Psoas muscle (tissue), 8 donors: ENCODE results near the gene STK17B. TPM values are rescaled to one million over a fixed set of nuclear protein-coding genes. Genes with fewer than 3 reads are reported as not detected.

Experiments
- ATAC-seq, 4 donors: fragments of 200-7000 bp; cut with Tn5 transposase; one replicate each; pipeline ENCODE4 v1.9.1; 2020; ENCODE audit warnings: moderate library complexity in 3 of 4, mild to moderate bottlenecking in 2 of 4
- DNase-seq, 2 donors: peaks; one replicate each; pipeline ENCODE4 v3.0.0-alpha.2; 2020
- H3K27ac ChIP-seq: fragments of 200-600 bp; one replicate; pipeline ENCODE4 v1.8.0; 2022
- H3K27me3 ChIP-seq, 3 donors: fragments of 200-600 bp in 1 of 3; one replicate each; pipeline versions ENCODE4 v1.6.1 to v1.8.0; 2013 to 2022; ENCODE audit warnings: low read length in 2 of 3, mild to moderate bottlenecking in 2 of 3, moderate library complexity in 1 of 3; ENCODE audit not compliant: insufficient read depth in 3 of 3
- H3K36me3 ChIP-seq, 2 donors: fragments of 200-600 bp in 1 of 2; one replicate each; pipeline versions ENCODE4 v1.6.1 to v1.8.0; 2013 to 2022; ENCODE audit warnings: low read depth in 1 of 2, mild to moderate bottlenecking in 1 of 2, moderate library complexity in 1 of 2; ENCODE audit not compliant: insufficient read depth in 1 of 2
- H3K4me1 ChIP-seq: fragments of 200-600 bp; one replicate; pipeline ENCODE4 v1.8.0; 2022
- H3K4me3 ChIP-seq: fragments of 200-600 bp; one replicate; pipeline ENCODE4 v1.8.0; 2022; ENCODE audit warnings: mild to moderate bottlenecking
- H3K9me3 ChIP-seq: fragments of 200-600 bp; one replicate; pipeline ENCODE4 v1.8.0; 2022
- WGBS, 3 donors: extraction: QIAGEN DNeasy Blood & Tissue Kit; methylation state at CpG; one replicate each; pipeline versions ENCODE4 v1.1.6 to v1.1.7; 2013; 5-methylcytosine and 5-hydroxymethylcytosine counted together
- intact Hi-C, 2 donors: fragments of 100-400 bp; cut with DNase I; formaldehyde crosslinking; loops; one replicate each; pipeline versions ENCODE4 v1.11.0 to v1.14.2; 2022
- polyA plus RNA-seq, 3 donors: library from polyadenylated mRNA; stranded (reverse); fragments of 200-250 nt; gene quantifications; one replicate each; pipeline ENCODE4 v1.2.3, GENCODE V29; 2013
- total RNA-seq, 4 donors: library from RNA; stranded (reverse); fragmentation: NEBNext Ultra II Directional in 2 of 4; extraction: Animal tissue kit (Norgen Biotek cat#: 25700) in 2 of 4; gene quantifications; one replicate each; pipeline versions ENCODE4 v1.2.1 to v1.2.4, GENCODE V29; 2021 to 2023
- TF ChIP-seq, protein P1 (sequence below): fragments of 200-600 bp; IDR thresholded peaks from one replicate; pipeline ENCODE4 v1.8.0; 2022; ENCODE audit warnings: antibody characterized with exemption
- donor health status: healthy with polysubstance abuse.
- donor health status: DM: no; HTN: no; CAD: no; lungs with moderate emphysema.
- donor health status: Bipolar disorder and iron deficiency.
- donor health status: healthy.
- donor health status: DM: yes; HTN: yes; CAD: no.
- donor health status: DM: no; HTN: no; CAD: no.
- donor health status: DM: no; HTN: no; CAD: no.
- donor health status: DM: yes; HTN: yes; CAD: no.

STK17B gene
- total and polyA plus RNA-seq, 7 donors = 1.3 to 5.3 (median 3.1) TPM

DNA sequence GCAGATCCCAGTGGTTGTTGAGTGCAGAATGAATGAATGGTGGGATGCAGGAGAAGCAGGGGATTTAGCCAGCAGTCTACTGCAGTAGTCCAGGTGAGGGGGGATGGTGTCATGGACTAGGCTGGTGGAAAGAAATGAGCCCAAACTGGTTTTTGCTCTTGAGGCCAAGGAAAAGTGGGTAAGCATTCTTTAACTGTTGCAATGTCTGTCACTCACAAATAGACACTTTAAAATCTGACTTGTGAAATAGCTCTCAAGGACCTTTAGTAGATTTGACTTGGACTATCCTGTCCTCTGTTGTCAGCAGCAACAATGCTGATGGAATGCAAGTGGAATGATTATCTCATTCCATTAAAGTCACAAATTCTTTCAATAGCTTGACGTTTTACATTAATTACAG, 37.5 kb upstream of the STK17B start:
- Histone ChIP-seq H3K27ac (no peak overlapping the region), H3K4me1 (peaks cover 5% of the 10 kb centered on the region), H3K36me3 (no peaks in the 10 kb centered on the region), H3K9me3 (no peaks in the 10 kb centered on the region), H3K27me3 (no peaks in the 10 kb centered on the region), H3K4me3 (no peak overlapping the region)
- ATAC-seq (no peak), DNase-seq (no peak)
- 61 to 80% (median 68%) methylated on average over 1 of the region's 1 CpG for WGBS, 3 donors
- intact Hi-C loops = no loop called here
- TF ChIP-seq, protein P1, sequence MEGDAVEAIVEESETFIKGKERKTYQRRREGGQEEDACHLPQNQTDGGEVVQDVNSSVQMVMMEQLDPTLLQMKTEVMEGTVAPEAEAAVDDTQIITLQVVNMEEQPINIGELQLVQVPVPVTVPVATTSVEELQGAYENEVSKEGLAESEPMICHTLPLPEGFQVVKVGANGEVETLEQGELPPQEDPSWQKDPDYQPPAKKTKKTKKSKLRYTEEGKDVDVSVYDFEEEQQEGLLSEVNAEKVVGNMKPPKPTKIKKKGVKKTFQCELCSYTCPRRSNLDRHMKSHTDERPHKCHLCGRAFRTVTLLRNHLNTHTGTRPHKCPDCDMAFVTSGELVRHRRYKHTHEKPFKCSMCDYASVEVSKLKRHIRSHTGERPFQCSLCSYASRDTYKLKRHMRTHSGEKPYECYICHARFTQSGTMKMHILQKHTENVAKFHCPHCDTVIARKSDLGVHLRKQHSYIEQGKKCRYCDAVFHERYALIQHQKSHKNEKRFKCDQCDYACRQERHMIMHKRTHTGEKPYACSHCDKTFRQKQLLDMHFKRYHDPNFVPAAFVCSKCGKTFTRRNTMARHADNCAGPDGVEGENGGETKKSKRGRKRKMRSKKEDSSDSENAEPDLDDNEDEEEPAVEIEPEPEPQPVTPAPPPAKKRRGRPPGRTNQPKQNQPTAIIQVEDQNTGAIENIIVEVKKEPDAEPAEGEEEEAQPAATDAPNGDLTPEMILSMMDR = no peak

DNA sequence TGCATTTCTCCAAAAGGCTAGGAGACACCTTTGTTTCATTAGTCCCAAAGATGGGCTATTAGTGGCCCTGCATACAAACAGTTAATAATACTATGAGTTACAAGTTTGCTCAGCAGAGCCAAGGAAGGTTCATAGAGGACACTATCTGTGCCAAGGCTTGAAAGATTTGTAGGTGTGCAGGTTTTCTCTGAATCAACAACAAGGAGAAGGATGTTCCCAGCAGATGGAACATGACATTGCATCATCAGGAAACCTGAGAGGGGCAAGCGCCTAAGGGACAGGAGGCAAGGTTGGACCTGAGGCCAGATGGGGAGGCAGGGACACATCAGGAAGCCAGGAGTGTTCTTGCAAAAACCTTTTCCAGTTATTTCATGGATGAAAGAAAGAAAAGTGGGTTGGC, 35.4 kb upstream of the STK17B start:
- WGBS, 3 donors = 58 to 79% (median 58%) methylated on average over 1 of the region's 1 CpG
- Histone ChIP-seq H3K27ac (no peak overlapping the region), H3K9me3 (no peaks in the 10 kb centered on the region), H3K36me3 (no peaks in the 10 kb centered on the region), H3K4me1 (peaks cover 5% of the 10 kb centered on the region), H3K27me3 (no peaks in the 10 kb centered on the region), H3K4me3 (no peak overlapping the region)
- intact Hi-C loops = no loop called here
- ATAC-seq = peak in 3 of 4 donors; percentile 51 to 86 (median 58)
- DNase-seq = no peak
- TF ChIP-seq, protein P1 = no peak

DNA sequence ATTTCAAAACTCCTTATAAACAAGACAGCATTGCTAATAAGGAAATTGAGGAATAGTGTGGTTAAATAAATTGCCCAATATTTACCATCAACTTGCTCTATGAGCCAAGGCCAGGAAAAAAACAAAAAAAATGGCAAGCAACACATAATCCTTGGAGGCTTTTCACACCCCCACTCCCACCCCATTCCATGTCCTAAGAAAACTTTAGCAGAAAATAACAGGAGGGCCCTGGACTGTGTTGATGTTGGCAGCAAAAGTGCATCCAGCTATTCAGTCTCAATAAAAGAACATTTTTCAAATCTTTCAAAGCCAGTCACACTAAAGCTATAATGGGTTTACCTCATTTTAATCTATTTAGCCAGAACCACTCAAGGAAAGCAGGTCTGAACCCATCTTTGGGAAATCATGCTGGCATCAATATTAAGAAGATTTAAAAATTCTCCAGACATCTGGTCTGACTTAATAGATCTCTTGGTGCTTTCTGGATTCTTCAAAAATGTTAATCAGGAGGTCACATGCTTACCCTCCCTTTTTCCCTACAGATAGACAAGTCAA, 34.6 kb upstream of the STK17B start:
- Histone ChIP-seq H3K9me3 (no peaks in the 10 kb centered on the region), H3K4me3 (no peak overlapping the region), H3K36me3 (no peaks in the 10 kb centered on the region), H3K27me3 (no peaks in the 10 kb centered on the region), H3K4me1 (peaks cover 5% of the 10 kb centered on the region), H3K27ac (no peak overlapping the region)
- intact Hi-C loops = no loop called here
- ATAC-seq (peak in 3 of 4 donors; percentile 53 to 73 (median 68)), DNase-seq (no peak)
- TF ChIP-seq, protein P1 = no peak

DNA sequence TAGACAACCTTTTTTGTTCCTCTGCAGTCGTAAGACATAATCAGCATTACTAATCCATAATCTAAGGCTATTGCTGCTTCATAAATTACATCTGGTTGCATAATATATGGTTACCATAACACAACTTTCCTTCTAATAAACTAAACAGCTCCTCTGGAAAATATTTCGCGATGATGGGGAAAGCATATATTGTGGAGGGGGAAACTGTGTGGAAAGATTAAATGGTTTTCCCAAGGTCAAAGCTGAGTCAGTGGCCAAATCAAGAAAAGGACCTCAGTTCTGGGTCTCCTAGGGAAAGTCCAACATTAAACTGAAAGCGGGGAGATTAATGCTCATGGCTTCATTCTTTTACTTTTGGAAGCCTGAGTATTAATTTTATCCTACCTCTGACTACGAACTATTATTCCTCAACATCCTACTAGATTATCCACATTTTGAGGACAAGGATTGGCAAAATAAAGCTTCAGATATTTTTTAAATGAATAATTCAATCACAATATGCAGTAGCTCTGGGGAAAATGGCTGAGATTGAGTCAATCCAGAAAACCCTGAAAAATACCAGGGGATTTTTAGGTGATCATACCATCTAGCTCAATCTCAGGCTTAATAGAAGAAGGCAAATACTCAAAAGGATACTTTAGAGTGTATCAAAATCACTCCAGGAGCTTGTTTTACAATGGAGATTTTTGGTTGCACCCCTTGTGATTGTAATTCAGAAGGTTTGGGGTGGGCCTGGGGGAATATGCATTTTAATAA, 33.8 kb upstream of the STK17B start:
- Histone ChIP-seq H3K4me1 (peaks cover 5% of the 10 kb centered on the region), H3K36me3 (no peaks in the 10 kb centered on the region), H3K27me3 (no peaks in the 10 kb centered on the region), H3K27ac (no peak overlapping the region), H3K9me3 (no peaks in the 10 kb centered on the region), H3K4me3 (no peak overlapping the region)
- ATAC-seq (no peak), DNase-seq (no peak)
- intact Hi-C loops = no loop called here
- TF ChIP-seq, protein P1 = no peak
- 72 to 80% (median 72%) methylated on average over 5 of the region's 5 CpGs for WGBS, 3 donors
